Type B pancreatic cell (in vitro differentiated cells): ENCODE data around the gene PCGF1. TPM values are rescaled to one million over a fixed set of nuclear protein-coding genes. Genes with fewer than 3 reads are reported as not detected.

Source experiments
- DNase-seq: peaks from one replicate; pipeline ENCODE4 v3.0.0; 2021; ENCODE audit warnings: mixed read lengths; ENCODE audit not compliant: unreplicated experiment; ENCODE audit errors: extremely low spot score
- H3K27ac Mint-ChIP-seq: 2 replicates; pipeline ENCODE4 v1.8.0; 2021; ENCODE audit warnings: mild to moderate bottlenecking, mixed read lengths
- H3K27me3 Mint-ChIP-seq: 2 replicates; pipeline ENCODE4 v1.8.0; 2021; ENCODE audit warnings: mixed read lengths
- H3K36me3 Mint-ChIP-seq: 2 replicates; pipeline ENCODE4 v1.8.0; 2021; ENCODE audit warnings: mixed read lengths
- H3K4me1 Mint-ChIP-seq: one replicate; pipeline ENCODE4 v1.8.0; 2021; ENCODE audit warnings: mixed read lengths; ENCODE audit not compliant: unreplicated experiment
- H3K4me3 Mint-ChIP-seq: 2 replicates; pipeline ENCODE4 v1.8.0; 2021; ENCODE audit warnings: mild to moderate bottlenecking, mixed read lengths
- H3K9me3 Mint-ChIP-seq: 2 replicates; pipeline ENCODE4 v1.8.0; 2021; ENCODE audit warnings: mixed read lengths
- CTCF ChIP-seq: fragments of 200-600 bp; sonication (generic); conservative IDR thresholded peaks from 2 replicates; pipeline ENCODE4 v1.5.0; 2021; ENCODE audit warnings: antibody characterized with exemption, mild to moderate bottlenecking
- total RNA-seq: library from RNA; stranded (reverse); gene quantifications from 2 replicates; pipeline ENCODE4 v1.2.1, GENCODE V29; 2021; ENCODE audit warnings: low replicate concordance

The PCGF1 gene
- total RNA-seq, 1 donor from 2014 or later: 30.1 TPM

- Mint-ChIP-seq H3K4me3 (peak overlapping the region; percentile 95), H3K4me1 (peaks cover 31% of the 10 kb centered on the region), H3K27ac (peak overlapping the region; percentile 93), H3K9me3 (no peaks in the 10 kb centered on the region), H3K27me3 (peaks cover 7% of the 10 kb centered on the region), H3K36me3 (peaks cover 4% of the 10 kb centered on the region)
- TF ChIP-seq CTCF: no peak
- no peak for DNase-seq
Observed at GRCh38 chr2:74457129-74457548, 50.4 kb downstream of the PCGF1 start.

Other genes with a start within 250 kb of the PCGF1 start
- gene SLC4A5, start 164.3 kb downstream of the PCGF1 start, total RNA-seq: 1.5 and 6.4 TPM in 2 replicates
- gene DCTN1, start 127.4 kb downstream of the PCGF1 start, total RNA-seq: 120 and 165 TPM in 2 replicates
- gene C2orf81, start 86.1 kb downstream of the PCGF1 start, total RNA-seq: 2.9 and 10.4 TPM in 2 replicates
- gene WDR54, start 86.0 kb downstream of the PCGF1 start, total RNA-seq: 10.0 and 41.7 TPM in 2 replicates
- gene RTKN, start 65.8 kb downstream of the PCGF1 start, total RNA-seq: 72.1 and 88.3 TPM in 2 replicates
- gene INO80B, start 52.6 kb downstream of the PCGF1 start, total RNA-seq: 30.2 and 40.5 TPM in 2 replicates
- 76.7 and 121 TPM in 2 replicates for gene WBP1, start 49.3 kb downstream of the PCGF1 start, total RNA-seq
- 60.9 and 73.1 TPM in 2 replicates for gene MOGS, start 42.3 kb downstream of the PCGF1 start, total RNA-seq
- 74.2 and 76.1 TPM in 2 replicates for gene MRPL53, start 35.0 kb downstream of the PCGF1 start, total RNA-seq
- gene CCDC142, start 24.7 kb downstream of the PCGF1 start, total RNA-seq: 18.0 and 30.1 TPM in 2 replicates
- 21.1 and 27.5 TPM in 2 replicates for gene TTC31, start 24.6 kb downstream of the PCGF1 start, total RNA-seq
- 1.5 and 2.8 TPM in 2 replicates for gene LBX2, start 8.1 kb downstream of the PCGF1 start, total RNA-seq
- gene TLX2, start 6.8 kb upstream of the PCGF1 start, total RNA-seq: 0.67 and 2.9 TPM in 2 replicates
- 1.4 and 3.2 TPM in 2 replicates for gene DQX1, start 18.5 kb upstream of the PCGF1 start, total RNA-seq
- gene AUP1, start 22.0 kb upstream of the PCGF1 start, total RNA-seq: 111 and 122 TPM in 2 replicates
- gene HTRA2, start 22.2 kb upstream of the PCGF1 start, total RNA-seq: 30.7 and 42.7 TPM in 2 replicates
- 3.4 and 23.8 TPM in 2 replicates for gene LOXL3, start 46.2 kb upstream of the PCGF1 start, total RNA-seq
- gene DOK1, start 47.0 kb upstream of the PCGF1 start, total RNA-seq: 5.4 and 9.9 TPM in 2 replicates
- gene M1AP, start 140.6 kb upstream of the PCGF1 start, total RNA-seq: 0.24 and 0.71 TPM in 2 replicates
- gene SEMA4F, start 146.6 kb upstream of the PCGF1 start, total RNA-seq: 7.1 and 17.0 TPM in 2 replicates